GM19351 (cell line): ENCODE results near the gene EEIG1.
A peak's percentile ranks its signal among the peaks of the same experiment; 100 is the strongest.
"Not testable (repeated sequence)": the region's sequence is repeated elsewhere in the genome, so short reads cannot be mapped to it uniquely, and the experiment has no call there.

Experiments
- ATAC-seq: cut with Tn5 transposase; IDR thresholded peaks from one replicate; pipeline ENCODE4 v1.9.1; 2021; ENCODE audit warnings: mild to moderate bottlenecking, moderate library complexity; ENCODE audit not compliant: unreplicated experiment

Gene EEIG1

GRCh38 chr9:127980706-127981558, at the start of gene EEIG1:
Gene EEIG1, minus strand, starts transcription at chr9:127980989. Its CDS starts 852 bp downstream, at chr9:127980137.
- ATAC-seq: peak; percentile 72

DNA sequence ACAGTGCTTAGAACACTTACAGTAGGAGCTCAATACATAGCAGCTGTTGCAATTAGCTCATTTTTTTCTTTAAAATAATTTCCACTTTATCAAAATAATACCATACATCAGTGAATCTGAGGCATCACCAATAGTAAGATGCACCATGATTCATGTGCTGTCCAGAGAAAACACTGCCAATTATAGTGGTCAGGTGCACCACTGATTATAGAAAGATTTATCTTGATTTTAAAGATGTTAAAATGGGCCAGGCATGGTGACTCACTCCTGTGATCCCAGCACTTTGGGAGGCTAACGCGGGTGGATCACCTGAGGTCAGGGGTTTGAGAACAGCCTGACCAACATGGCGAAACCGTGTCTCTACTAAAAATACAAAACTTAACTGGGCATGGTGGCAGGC, 46.9 kb upstream of the EEIG1 start:
- ATAC-seq: no peak

- no peak for ATAC-seq
Measured at GRCh38 chr9:128026773-128027541, 46.2 kb upstream of the EEIG1 start.

DNA sequence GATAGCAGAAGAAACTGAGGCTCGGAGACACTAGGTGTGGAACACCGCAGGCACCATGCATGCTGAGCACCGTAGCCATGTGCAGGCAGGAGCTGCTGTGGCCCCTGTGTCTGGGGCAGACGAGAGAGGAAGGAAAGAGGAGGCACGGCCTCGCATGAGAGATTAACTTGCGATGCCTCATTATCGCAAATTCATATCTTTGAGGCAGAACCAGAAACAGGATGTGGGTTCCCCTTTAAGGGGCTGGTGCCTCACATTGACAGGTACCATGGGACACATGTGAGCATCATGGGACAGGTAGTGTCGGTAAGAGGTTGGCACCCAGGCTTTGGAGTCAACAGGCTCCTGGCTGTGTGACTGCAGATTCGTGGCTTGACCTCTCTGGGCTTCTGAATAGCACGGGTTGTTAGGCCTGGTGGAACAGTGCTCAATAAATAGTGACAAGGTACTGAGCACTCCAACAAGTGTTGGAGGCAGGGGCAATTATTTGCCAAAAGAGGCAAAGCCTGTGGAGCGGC, 45.5 kb upstream of the EEIG1 start:
- ATAC-seq: no peak

DNA sequence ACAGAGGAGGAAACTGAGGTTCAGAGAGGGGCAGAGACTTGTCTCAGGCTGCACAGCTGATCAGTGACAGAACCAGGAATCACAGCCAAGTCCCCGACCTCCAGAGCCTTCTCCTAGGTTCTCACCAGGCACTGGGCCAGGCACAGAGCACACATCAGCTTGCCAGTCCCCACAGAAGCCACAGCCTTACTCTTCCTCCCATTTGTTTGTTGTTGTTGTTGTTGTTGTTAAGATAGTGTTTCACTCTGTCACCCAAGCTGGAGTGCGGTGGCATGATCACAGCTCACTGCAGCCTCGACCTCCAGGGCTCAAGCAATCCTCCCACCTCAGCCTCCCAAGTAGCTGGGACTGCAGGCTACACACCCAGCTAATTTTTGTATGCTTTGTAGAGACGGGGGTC, 44.9 kb upstream of the EEIG1 start:
- no peak for ATAC-seq

DNA sequence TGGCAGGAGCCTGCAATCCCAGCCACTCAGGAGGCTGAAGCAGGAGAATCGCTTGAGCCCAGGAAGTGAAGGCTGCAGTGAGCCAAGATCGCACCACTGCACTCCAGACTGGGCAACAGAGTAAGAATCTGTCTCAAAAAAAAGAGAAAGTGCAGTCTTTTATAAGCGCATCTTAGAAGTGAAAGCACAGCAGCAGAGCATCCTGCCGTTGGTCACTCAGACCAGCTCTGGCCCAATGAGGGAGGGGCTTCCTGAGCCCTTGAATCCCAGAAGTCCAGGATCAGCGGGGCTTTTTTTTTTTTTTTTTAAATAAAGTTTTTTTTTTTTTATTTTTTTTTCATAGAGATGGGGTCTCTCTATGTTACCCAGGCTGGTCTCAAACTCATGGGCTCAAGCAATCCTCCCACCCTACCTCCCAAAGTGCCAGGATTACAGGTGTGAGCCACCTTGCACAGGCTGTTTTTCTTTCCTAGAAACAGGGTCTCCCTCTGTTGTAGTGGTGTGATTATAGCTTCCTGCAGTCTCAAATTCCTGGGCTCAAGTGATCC, 44.0 kb upstream of the EEIG1 start:
- ATAC-seq: no peak

DNA sequence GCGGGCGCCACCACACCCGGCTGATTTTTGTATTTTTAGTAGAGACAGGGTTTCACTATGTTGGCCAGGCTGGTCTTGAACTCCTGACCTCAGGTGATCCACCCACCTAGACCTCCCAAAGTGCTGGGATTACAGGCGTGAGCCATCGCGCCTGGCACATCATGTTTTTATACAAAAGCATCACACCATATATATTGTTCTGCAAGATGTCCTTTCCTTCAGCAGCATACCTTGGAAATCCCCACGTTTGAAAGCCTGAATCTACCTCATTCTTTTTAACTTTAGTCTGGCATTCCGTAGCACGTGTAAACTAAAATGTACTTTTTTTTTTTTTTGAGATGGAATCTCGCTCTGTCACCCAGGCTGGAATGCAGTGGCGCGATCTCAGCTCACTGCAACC, 42.9 kb upstream of the EEIG1 start:
- not testable (repeated sequence) for ATAC-seq

GRCh38 chr9:128022886-128023285, 42.1 kb upstream of the EEIG1 start:
- no peak for ATAC-seq

DNA sequence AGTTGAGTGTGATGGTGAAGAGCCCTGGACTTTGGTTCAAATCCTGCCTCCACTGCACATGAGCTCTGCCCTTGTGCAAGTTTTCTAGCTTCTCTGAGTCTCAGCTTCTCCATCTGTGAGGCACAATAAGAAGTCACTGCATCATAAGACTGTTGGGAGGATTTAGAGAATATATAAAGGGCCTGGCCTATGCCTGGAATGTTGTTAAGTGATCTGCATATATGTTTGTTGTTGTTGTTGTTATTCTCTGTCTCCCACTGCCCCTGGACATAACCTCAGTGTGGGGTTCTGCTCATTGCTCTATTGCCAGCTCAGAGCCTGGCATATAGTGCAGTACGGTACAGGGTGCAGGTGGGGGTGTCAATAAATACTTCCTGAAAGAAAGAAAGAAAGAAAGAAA, 40.3 kb upstream of the EEIG1 start:
- no peak for ATAC-seq

GRCh38 chr9:128020692-128021091, 39.9 kb upstream of the EEIG1 start:
- no peak for ATAC-seq

GRCh38 chr9:128015696-128016095, 34.9 kb upstream of the EEIG1 start:
- no peak for ATAC-seq

DNA sequence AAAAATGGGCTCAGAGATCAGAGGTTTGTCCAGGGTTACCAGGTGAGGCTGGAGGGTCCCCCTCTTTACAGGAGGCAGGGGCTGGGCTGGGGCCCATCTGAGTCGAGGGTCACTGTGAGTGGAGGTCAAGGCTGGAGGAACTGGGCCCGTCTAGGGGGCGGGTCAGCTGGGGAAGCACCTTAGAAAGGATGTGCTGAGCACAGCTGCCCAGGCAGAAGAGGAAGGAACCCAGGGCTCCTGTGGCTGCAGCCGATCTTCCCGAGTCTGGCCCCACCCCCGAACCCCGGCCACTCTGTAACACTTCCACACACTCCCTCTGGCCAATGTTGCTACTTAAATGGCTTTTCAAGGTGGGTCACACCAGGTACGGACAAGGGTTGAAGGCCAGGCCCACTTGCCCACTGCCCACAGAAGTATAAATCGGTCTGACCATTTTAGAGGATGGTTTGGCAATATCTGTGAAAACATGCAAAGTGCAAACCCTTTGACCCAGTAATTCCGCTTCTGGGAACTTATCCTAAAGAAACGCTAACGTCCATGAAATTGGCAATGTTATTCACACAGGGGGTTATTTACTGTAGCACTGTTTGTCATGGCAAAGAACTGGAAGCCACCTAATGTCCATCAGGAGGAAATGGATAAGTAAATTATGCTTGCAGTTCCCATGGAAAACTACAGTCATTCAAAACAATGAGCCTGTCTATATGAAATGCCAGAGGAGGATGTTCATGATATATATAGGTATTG, 30.5 kb upstream of the EEIG1 start:
- no peak for ATAC-seq

DNA sequence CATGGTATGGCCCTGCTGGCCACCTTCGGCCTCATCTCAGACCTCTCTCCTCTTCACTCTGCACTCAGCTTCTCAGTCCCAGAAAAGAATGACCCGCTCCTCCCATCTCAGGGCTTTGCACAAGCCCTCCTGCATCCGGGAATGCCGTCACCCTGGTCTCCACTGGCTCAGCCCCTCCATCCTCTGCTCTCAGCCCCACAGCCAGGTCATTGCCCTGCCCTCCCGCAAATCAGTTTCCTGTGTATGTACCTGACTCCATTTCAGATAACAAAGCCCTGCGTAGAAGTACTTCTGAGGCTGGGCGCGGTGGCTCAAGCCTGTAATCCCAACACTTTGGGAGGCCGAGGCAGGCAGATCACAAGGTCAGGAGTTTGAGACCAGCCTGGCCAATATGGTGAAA, 28.9 kb upstream of the EEIG1 start:
- no peak for ATAC-seq

GRCh38 chr9:128008171-128008570, 27.4 kb upstream of the EEIG1 start:
- ATAC-seq: no peak

DNA sequence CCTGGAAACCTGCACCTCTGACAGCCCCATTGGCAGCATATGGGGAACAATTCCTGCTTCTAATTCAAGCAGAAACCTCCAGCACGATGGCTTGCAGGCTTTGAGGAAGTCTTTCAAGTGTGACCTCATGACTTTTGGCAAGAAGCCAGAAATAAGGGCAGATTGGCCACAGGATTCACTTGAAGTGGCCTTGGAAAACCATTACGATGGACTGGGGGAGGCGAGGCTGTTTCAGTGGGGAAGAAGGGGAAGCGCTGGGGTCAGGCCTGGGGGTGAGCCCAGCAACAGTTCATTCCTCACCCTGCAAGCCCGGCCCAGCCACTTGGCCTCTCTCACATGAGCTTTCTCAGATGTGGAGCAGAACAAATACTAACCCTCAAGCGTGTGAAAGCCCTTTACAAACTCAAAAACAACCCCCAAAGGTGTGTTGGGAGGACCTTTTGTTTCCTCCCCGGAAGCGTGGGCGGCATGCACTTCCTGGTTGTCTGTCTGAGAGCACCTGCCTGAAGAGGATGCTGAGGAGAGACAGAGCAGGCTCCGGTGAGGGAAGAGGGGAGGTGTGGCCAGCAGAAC, 26.9 kb upstream of the EEIG1 start:
- peak; percentile 80 for ATAC-seq

DNA sequence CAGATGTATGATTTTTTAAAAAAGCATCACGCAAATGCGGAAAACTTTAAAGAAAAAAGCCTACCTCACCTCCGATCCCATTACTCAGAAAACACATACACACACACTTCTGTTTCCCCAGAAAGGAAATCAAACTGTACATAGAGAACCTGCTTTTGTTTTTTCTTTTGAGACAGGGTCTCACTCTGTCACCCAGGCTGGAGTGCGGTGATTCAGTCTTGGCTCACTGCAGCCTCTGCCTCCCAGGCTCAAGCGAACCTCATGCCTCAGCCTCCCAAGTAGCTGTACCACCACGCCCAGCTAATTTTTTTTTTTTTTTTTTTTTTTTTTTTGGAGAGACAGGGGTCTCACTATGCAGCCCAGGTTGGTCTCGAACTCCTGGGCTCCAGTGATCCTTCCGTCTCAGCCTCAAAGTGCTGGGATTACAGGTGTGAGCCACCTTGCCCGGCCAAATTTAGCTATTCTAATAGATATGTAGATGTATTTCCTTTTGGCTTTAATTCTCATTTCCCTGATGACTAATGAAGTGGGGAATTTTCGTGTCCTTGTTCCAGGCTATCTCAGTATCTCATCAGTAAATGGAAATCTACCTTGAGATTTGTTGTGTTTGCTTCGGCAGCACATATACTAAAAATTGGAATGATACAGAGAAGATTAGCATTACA, 25.7 kb upstream of the EEIG1 start:
- no peak for ATAC-seq

GRCh38 chr9:128005923-128006322, 25.1 kb upstream of the EEIG1 start:
- ATAC-seq: no peak

GRCh38 chr9:128003966-128004604, 23.3 kb upstream of the EEIG1 start:
- ATAC-seq: no peak

DNA sequence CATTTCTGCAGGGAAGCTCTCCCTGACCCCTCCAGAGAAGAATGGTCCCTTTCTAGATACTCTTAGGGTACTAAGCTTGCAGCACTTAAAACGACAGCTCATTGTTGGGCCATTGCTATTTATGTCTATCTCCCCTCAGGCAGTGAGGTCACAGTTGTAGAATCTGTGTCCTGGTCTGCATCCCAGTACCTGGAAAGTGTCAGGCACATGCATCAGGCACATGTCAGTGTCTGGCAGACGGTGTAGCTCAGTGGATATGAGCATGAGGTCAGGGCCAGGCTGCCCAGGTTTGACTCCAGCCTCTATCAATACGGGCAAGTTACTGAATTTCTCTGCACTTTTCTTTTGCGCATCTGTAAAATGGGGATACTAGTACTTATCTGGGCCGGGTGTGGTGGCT, 22.2 kb upstream of the EEIG1 start:
- no peak for ATAC-seq
